Thyroid gland (tissue), 4 donors: ENCODE results near the gene PNKD.

Source experiments
- CTCF ChIP-seq, 6 experiments: fragments of 200-600 bp in 3 of 6; fragments of 450-650 bp in 3 of 6; sonication (generic) in 3 of 6; IDR thresholded peaks; one replicate each; pipeline ENCODE4 v1.5.1; 2016 to 2019; ENCODE audit warnings: antibody characterized with exemption in 6 of 6, mild to moderate bottlenecking in 2 of 6, inconsistent platforms in 1 of 6, moderate library complexity in 1 of 6
- POLR2A ChIP-seq, 2 donors: fragments of 450-650 bp; IDR thresholded peaks; one replicate each; pipeline ENCODE4 v1.6.1; 2017; ENCODE audit warnings: antibody characterized with exemption in 2 of 2, mild to moderate bottlenecking in 2 of 2, moderate library complexity in 1 of 2

- TF ChIP-seq POLR2A (IDR thresholded peaks at IDR 0.05) (no peak), CTCF (IDR thresholded peaks at IDR 0.05) (no peak)
Observed at GRCh38 chr2:218226903-218227302, 43.4 kb upstream of the PNKD start.
